Osteocyte (in vitro differentiated cells): ENCODE data around the gene MYH7. TPM values are rescaled to one million over a fixed set of nuclear protein-coding genes. Genes with fewer than 3 reads are reported as not detected.

Source experiments
- DNase-seq: peaks from one replicate; pipeline ENCODE4 v3.0.0; 2021; ENCODE audit warnings: mixed read lengths; ENCODE audit not compliant: unreplicated experiment; ENCODE audit errors: extremely low spot score
- H3K27ac Mint-ChIP-seq: one replicate; pipeline ENCODE4 v1.8.0; 2021; ENCODE audit warnings: mild to moderate bottlenecking, mixed read lengths; ENCODE audit not compliant: unreplicated experiment
- H3K27me3 Mint-ChIP-seq: one replicate; pipeline ENCODE4 v1.8.0; 2021; ENCODE audit warnings: mixed read lengths; ENCODE audit not compliant: unreplicated experiment
- H3K36me3 Mint-ChIP-seq: one replicate; pipeline ENCODE4 v1.8.0; 2021; ENCODE audit warnings: mixed read lengths; ENCODE audit not compliant: unreplicated experiment
- H3K4me1 Mint-ChIP-seq: one replicate; pipeline ENCODE4 v1.8.0; 2021; ENCODE audit warnings: mixed read lengths; ENCODE audit not compliant: unreplicated experiment
- H3K4me3 Mint-ChIP-seq: one replicate; pipeline ENCODE4 v1.8.0; 2021; ENCODE audit warnings: mild to moderate bottlenecking, moderate library complexity, mixed read lengths; ENCODE audit not compliant: unreplicated experiment
- H3K9me3 Mint-ChIP-seq: one replicate; pipeline ENCODE4 v1.8.0; 2021; ENCODE audit warnings: mixed read lengths; ENCODE audit not compliant: unreplicated experiment
- CTCF ChIP-seq: fragments of 200-600 bp; sonication (generic); IDR thresholded peaks from 2 replicates; pipeline ENCODE4 v1.5.0; 2021; ENCODE audit warnings: antibody characterized with exemption, mild to moderate bottlenecking, moderate library complexity
- total RNA-seq: library from RNA; stranded (reverse); gene quantifications from 2 replicates; pipeline ENCODE4 v1.2.1, GENCODE V29; 2021

The MYH7 gene
- total RNA-seq, 1 donor from 2014 or later: not detected

- Mint-ChIP-seq H3K27me3 (peaks cover 8% of the 10 kb centered on the region), H3K27ac (no peak overlapping the region), H3K4me3 (no peak overlapping the region), H3K4me1 (no peaks in the 10 kb centered on the region), H3K36me3 (no peaks in the 10 kb centered on the region), H3K9me3 (no peaks in the 10 kb centered on the region)
- TF ChIP-seq CTCF: no peak
- DNase-seq: peak; percentile 75
These were observed 2.9 kb upstream of the MYH7 start for GRCh38 chr14:23438101-23438971.

GRCh38 chr14:23437133-23438100 lies 2.0 kb upstream of the MYH7 start:
- DNase-seq: peak; percentile 46
- no peak for TF ChIP-seq CTCF
- H3K36me3 Mint-ChIP-seq: no peaks in the 10 kb centered on the region
- no peak overlapping the region for H3K27ac Mint-ChIP-seq
- H3K4me3 Mint-ChIP-seq: no peak overlapping the region
- H3K4me1 Mint-ChIP-seq: no peaks in the 10 kb centered on the region
- peaks cover 6% of the 10 kb centered on the region for H3K27me3 Mint-ChIP-seq
- H3K9me3 Mint-ChIP-seq: no peaks in the 10 kb centered on the region

- Mint-ChIP-seq H3K9me3 (no peaks in the 10 kb centered on the region), H3K4me1 (no peaks in the 10 kb centered on the region), H3K4me3 (no peak overlapping the region), H3K27ac (no peak overlapping the region), H3K27me3 (peaks cover 8% of the 10 kb centered on the region), H3K36me3 (no peaks in the 10 kb centered on the region)
- DNase-seq: peak; percentile 65
- TF ChIP-seq CTCF: no peak
These were observed 1.1 kb upstream of the MYH7 start for GRCh38 chr14:23436327-23437132.

- no peak for TF ChIP-seq CTCF
- no peaks in the 10 kb centered on the region for H3K4me1 Mint-ChIP-seq
- peak; percentile 36 for DNase-seq
- H3K9me3 Mint-ChIP-seq: no peaks in the 10 kb centered on the region
- H3K27ac Mint-ChIP-seq: no peak overlapping the region
- H3K27me3 Mint-ChIP-seq: peaks cover 9% of the 10 kb centered on the region
- no peak overlapping the region for H3K4me3 Mint-ChIP-seq
- no peaks in the 10 kb centered on the region for H3K36me3 Mint-ChIP-seq
These were observed 805 bp downstream of the MYH7 start for GRCh38 chr14:23434488-23435222.
